HFFc6 (cell line): ENCODE measurements around the gene SERPINB7. TPM values are rescaled to one million over a fixed set of nuclear protein-coding genes. Genes with fewer than 3 reads are reported as not detected.

Experiments used
- DNase-seq: peaks from one replicate; pipeline ENCODE4 v3.0.0-alpha.2; 2018
- H3K27ac Mint-ChIP-seq: 2 replicates; pipeline ENCODE4 v1.8.0; 2020; ENCODE audit warnings: mild to moderate bottlenecking, mixed read lengths
- H3K27me3 Mint-ChIP-seq: 2 replicates; pipeline ENCODE4 v1.8.0; 2021; ENCODE audit warnings: mild to moderate bottlenecking, moderate library complexity, mixed read lengths; ENCODE audit not compliant: insufficient read depth
- H3K36me3 Mint-ChIP-seq: 2 replicates; pipeline ENCODE4 v1.8.0; 2021; ENCODE audit warnings: low read depth, mixed read lengths
- H3K4me1 Mint-ChIP-seq: 2 replicates; pipeline ENCODE4 v1.8.0; 2020; ENCODE audit warnings: low read depth, mixed read lengths
- H3K4me3 Mint-ChIP-seq: 2 replicates; pipeline ENCODE4 v1.8.0; 2020; ENCODE audit warnings: mild to moderate bottlenecking, moderate library complexity, mixed read lengths
- H3K9me3 Mint-ChIP-seq: 2 replicates; pipeline ENCODE4 v1.8.0; 2020; ENCODE audit warnings: mild to moderate bottlenecking, mixed read lengths
- CTCF ChIP-seq: fragments of 200-600 bp; sonication (generic); IDR thresholded peaks from 2 replicates; pipeline ENCODE4 v1.5.0; 2021; ENCODE audit warnings: antibody characterized with exemption, mild to moderate bottlenecking
- total RNA-seq, 6 experiments: library from RNA; stranded (reverse); fragmentation: NEBNext Ultra II Directional; extraction: Animal tissue kit (Norgen Biotek cat#: 25700); gene quantifications; 2 replicates in 1 of 6; 3 replicates in 5 of 6; pipeline ENCODE4 v1.2.3, GENCODE V29; 2021

SERPINB7 gene
- total RNA-seq, 6 experiments from 2014 or later: 149 to 397 (median 200) TPM

- H3K9me3 Mint-ChIP-seq: peaks cover 16% of the 10 kb centered on the region
- no peaks in the 10 kb centered on the region; the same call in none of the 2 replicates for H3K27me3 Mint-ChIP-seq
- H3K4me3 Mint-ChIP-seq: peak overlapping the region; percentile 70
- peak overlapping the region; percentile 96 for H3K27ac Mint-ChIP-seq
- H3K36me3 Mint-ChIP-seq: peaks cover 24% of the 10 kb centered on the region
- H3K4me1 Mint-ChIP-seq: peaks cover 97% of the 10 kb centered on the region
- no peak for TF ChIP-seq CTCF
- DNase-seq: peak; percentile 89
Observed at GRCh38 chr18:63831080-63831788, 56.0 kb downstream of the SERPINB7 start.

GRCh38 chr18:63832470-63832869 is 57.3 kb downstream of the SERPINB7 start:
- H3K36me3 Mint-ChIP-seq: peaks cover 33% of the 10 kb centered on the region
- no peak for TF ChIP-seq CTCF
- DNase-seq: peak; percentile 88
- peak overlapping the region; percentile 96 for H3K27ac Mint-ChIP-seq
- no peaks in the 10 kb centered on the region; the same call in none of the 2 replicates for H3K27me3 Mint-ChIP-seq
- H3K9me3 Mint-ChIP-seq: peaks cover 25% of the 10 kb centered on the region
- H3K4me3 Mint-ChIP-seq: peak overlapping the region; percentile 70
- peaks cover 92% of the 10 kb centered on the region for H3K4me1 Mint-ChIP-seq

- H3K4me3 Mint-ChIP-seq: peak overlapping the region; percentile 41; the same call in 1 of the 2 replicates
- peak; percentile 41 for DNase-seq
Observed at GRCh38 chr18:63834471-63835113, 59.4 kb downstream of the SERPINB7 start.

DNA sequence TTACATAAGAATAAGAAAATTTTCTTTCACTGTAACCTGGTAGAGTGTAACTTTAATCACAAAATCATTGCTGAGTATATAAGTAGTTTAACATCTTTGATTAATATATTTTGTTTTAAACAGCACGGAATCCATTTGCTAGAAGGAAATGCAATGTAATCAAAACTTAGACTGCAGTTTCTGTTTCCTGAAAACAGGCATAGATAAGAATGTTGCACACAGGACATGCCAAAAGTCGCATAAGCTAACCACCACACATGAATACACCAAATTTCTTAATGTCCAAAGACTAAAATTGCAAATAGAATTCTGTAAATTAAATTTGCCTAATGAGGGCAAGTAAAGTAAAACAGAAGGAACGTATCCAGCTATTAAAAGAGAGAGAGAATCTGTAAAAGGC is 61.2 kb downstream of the SERPINB7 start:
- H3K27ac Mint-ChIP-seq: peak overlapping the region; percentile 74
- peak overlapping the region; percentile 31; the same call in 1 of the 2 replicates for H3K4me3 Mint-ChIP-seq
- peaks cover 38% of the 10 kb centered on the region for H3K9me3 Mint-ChIP-seq
- DNase-seq: no peak
- no peak for TF ChIP-seq CTCF
- H3K4me1 Mint-ChIP-seq: peaks cover 58% of the 10 kb centered on the region
- H3K27me3 Mint-ChIP-seq: no peaks in the 10 kb centered on the region; the same call in none of the 2 replicates
- peaks cover 50% of the 10 kb centered on the region for H3K36me3 Mint-ChIP-seq

More at GRCh38 chr18:63834471-63835113, 59.4 kb downstream of the SERPINB7 start:
- H3K36me3 Mint-ChIP-seq: peaks cover 44% of the 10 kb centered on the region
- peak overlapping the region; percentile 96 for H3K27ac Mint-ChIP-seq
- TF ChIP-seq CTCF: no peak
- peaks cover 35% of the 10 kb centered on the region for H3K9me3 Mint-ChIP-seq
- H3K27me3 Mint-ChIP-seq: no peaks in the 10 kb centered on the region; the same call in none of the 2 replicates
- peaks cover 77% of the 10 kb centered on the region for H3K4me1 Mint-ChIP-seq

DNA sequence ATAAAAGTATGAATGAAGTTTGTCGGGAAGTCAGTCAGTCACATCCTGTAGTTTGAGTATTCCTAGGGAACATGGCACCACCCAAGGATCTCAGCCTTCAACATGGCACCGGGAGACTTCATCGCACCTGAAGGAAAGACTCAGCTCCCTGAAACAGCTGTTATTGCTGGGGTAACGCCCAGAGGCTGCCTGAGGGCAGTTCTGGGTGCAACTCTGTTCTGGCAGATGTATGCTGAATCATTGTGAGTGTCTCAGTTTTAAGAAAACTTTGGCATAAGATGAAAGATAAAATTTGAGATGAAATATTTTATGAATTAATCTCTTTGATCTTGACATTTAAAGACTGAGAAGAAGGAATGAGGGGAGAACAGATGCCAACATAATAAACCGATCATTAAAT is 62.4 kb downstream of the SERPINB7 start:
- Mint-ChIP-seq H3K36me3 (peaks cover 50% of the 10 kb centered on the region), H3K27me3 (no peaks in the 10 kb centered on the region; the same call in none of the 2 replicates), H3K4me1 (peaks cover 49% of the 10 kb centered on the region), H3K4me3 (no peak overlapping the region), H3K27ac (peak overlapping the region; percentile 40; the same call in 1 of the 2 replicates), H3K9me3 (peaks cover 38% of the 10 kb centered on the region)
- no peak for DNase-seq
- no peak for TF ChIP-seq CTCF
